Dendritic cell treated with granulocyte-macrophage colony-stimulating factor and Interleukin-4, amounts not matched to agents 40 ng/mL and 50 ng/mL, for 4 days (primary cell): ENCODE results near the gene OR2Y1.
"Not testable (repeated sequence)": the region's sequence is repeated elsewhere in the genome, so short reads cannot be mapped to it uniquely, and the experiment has no call there.

Source experiments
- H3K27ac Mint-ChIP-seq: one replicate; pipeline ENCODE4 v1.8.0; 2022; ENCODE audit warnings: mild to moderate bottlenecking, mixed read lengths
- H3K27me3 Mint-ChIP-seq: one replicate; pipeline ENCODE4 v1.8.0; 2022; ENCODE audit warnings: mild to moderate bottlenecking, mixed read lengths
- H3K36me3 Mint-ChIP-seq: one replicate; pipeline ENCODE4 v1.8.0; 2022; ENCODE audit warnings: low read depth, mixed read lengths
- H3K4me1 Mint-ChIP-seq: one replicate; pipeline ENCODE4 v1.8.0; 2022; ENCODE audit warnings: low read depth, mixed read lengths
- H3K4me3 Mint-ChIP-seq: one replicate; pipeline ENCODE4 v1.8.0; 2022; ENCODE audit warnings: mild to moderate bottlenecking, moderate library complexity, mixed read lengths
- H3K9me3 Mint-ChIP-seq: one replicate; pipeline ENCODE4 v1.8.0; 2022; ENCODE audit warnings: mixed read lengths
- intact Hi-C: fragments of 100-400 bp; cut with micrococcal nuclease; formaldehyde crosslinking; loops from one replicate; pipeline ENCODE4 v1.15.0; 2022

Gene OR2Y1

DNA sequence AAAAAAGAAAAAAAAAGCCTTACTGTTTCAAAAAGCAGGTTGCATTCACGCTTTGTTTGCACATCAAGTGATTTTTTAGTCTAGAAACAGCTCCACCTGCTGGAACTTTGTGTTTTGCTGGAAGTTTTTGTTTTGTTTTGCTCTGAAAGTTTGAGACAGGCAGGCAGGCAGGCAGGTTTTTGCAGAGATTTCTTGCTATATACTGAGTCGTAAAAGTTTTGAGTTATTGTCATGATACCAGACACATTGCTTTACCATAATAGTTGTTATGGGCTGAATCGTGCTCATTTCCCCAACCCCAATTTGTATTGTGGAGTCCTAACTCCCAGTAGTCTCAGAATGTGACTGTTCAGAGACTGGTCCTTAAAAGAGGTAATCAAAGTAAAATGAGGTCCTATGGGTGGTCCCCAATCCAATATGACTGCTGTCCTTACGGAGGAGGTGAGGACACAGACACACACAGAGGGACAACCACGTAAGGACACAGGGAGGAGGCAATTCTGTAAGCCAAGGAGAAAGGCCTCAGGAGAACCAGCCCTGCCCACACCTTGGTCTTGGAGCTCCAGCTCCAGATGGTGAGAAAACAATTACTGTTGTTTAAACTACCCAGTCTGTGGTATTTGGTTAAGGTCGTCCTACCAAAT lies 20.9 kb downstream of the OR2Y1 start:
- Mint-ChIP-seq H3K27ac (no peak overlapping the region), H3K4me3 (no peak overlapping the region), H3K9me3 (no peaks in the 10 kb centered on the region), H3K27me3 (peaks cover 16% of the 10 kb centered on the region), H3K36me3 (no peaks in the 10 kb centered on the region), H3K4me1 (no peaks in the 10 kb centered on the region)
- intact Hi-C loops, result no loop called here

DNA sequence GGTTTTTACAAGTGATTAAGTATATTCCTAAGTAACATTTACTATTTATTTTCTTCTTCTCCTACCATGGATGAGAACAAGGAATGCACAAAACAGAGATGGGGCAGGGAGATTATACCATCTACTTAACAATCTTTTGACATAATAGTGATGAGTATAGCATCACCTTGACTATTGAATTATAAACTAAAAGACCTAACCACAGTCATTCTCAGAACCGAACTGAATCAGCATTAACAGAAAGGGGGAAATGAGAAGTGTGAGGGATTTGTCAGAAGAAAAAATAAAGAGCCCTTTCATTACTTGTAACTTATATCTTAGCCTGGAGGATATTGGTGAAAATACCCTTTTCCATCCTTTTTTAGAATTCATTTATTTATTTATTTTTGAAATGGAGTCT lies 21.9 kb downstream of the OR2Y1 start:
- no peak overlapping the region for H3K4me3 Mint-ChIP-seq
- no peak overlapping the region for H3K27ac Mint-ChIP-seq
- H3K27me3 Mint-ChIP-seq, result peaks cover 22% of the 10 kb centered on the region
- no peaks in the 10 kb centered on the region for H3K36me3 Mint-ChIP-seq
- H3K4me1 Mint-ChIP-seq, result no peaks in the 10 kb centered on the region
- H3K9me3 Mint-ChIP-seq, result no peaks in the 10 kb centered on the region
- intact Hi-C loops, result no loop called here

DNA sequence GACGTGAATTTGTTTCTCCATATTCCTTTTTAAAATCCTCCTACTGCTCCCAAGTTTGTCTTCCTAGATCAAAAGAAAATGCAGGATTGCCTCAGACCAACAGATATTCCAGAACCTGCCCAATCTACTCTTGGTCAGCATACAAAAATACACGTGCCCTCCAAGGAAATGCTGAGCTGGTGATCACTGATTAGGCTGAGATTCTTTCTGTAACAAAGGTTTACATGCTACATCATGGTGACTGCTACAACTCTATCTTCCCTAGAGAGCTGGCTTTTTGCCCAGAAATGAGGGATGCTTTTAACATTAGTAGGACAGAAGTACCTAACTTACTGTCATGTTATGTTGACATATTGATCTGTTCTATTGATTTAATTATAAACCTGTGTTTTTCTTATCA lies 35.5 kb downstream of the OR2Y1 start:
- Mint-ChIP-seq H3K36me3 (no peaks in the 10 kb centered on the region), H3K27me3 (peaks cover 12% of the 10 kb centered on the region), H3K4me1 (no peaks in the 10 kb centered on the region), H3K27ac (no peak overlapping the region), H3K9me3 (peaks cover 10% of the 10 kb centered on the region), H3K4me3 (no peak overlapping the region)
- intact Hi-C loops, result no loop called here

DNA sequence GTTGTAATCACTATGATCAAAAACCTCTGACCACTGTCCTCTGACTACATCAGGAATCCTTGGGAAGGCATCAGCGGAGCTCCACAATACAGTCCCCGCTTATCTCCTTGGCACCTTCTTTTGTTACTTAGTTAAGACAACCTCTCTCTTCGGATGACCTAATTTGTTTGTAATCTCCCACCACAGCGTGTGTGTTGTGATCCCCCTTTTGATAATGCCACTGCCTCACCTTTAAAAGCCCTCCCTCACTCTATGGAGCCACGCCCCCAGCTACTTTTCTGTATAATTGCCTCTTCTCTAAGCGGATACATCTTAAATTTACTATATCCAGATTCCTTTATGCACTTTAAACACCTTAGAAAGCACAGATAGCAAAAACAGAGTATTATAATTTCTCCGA lies 35.9 kb downstream of the OR2Y1 start:
- Mint-ChIP-seq H3K27me3 (peaks cover 12% of the 10 kb centered on the region), H3K36me3 (no peaks in the 10 kb centered on the region), H3K4me3 (no peak overlapping the region), H3K27ac (no peak overlapping the region), H3K9me3 (peaks cover 10% of the 10 kb centered on the region), H3K4me1 (no peaks in the 10 kb centered on the region)
- intact Hi-C loops, result no loop called here

DNA sequence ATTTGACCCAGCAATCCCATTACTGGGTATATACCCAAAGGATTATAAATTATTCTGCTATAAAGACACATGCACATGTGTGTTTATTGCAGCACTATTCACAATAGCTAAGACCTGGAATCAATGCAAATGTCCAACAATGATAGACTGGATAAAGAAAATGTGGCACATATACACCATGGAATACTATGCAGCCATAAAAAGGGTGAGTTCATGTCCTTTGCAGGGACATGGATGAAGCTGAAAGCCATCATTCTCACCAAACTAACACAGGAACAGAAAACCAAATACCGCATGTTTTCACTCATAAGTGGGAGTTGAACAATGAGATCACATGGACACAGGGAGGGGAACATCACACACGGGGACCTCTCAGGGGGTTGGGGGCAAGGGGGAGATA lies 36.5 kb downstream of the OR2Y1 start:
- H3K27ac Mint-ChIP-seq, H3K4me3 Mint-ChIP-seq, H3K36me3 Mint-ChIP-seq, intact Hi-C loops, H3K4me1 Mint-ChIP-seq, H3K27me3 Mint-ChIP-seq: not testable (repeated sequence)
- peaks cover 10% of the 10 kb centered on the region for H3K9me3 Mint-ChIP-seq

DNA sequence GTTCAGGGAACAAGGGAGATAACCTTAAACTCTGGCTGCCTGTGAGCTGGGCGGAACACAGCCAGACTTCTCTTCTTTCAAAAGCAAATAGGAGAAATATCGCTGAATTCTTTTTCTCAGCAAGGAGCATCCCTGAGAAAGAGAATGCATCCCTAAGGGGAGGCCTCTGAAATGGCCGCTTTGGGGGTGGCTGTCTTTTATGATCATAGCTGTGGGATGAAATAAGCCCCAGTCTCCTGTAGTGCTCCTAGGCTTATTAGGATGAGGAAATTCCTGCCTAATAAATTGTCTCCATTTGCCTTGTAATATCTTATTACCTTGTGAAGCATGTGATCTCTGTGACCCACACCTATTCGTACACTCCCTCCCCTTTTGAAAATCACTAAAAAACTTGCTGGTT lies 39.4 kb downstream of the OR2Y1 start:
- H3K36me3 Mint-ChIP-seq, intact Hi-C loops, H3K27ac Mint-ChIP-seq, H3K4me1 Mint-ChIP-seq, H3K27me3 Mint-ChIP-seq, H3K4me3 Mint-ChIP-seq: not testable (repeated sequence)
- H3K9me3 Mint-ChIP-seq, result peaks cover 10% of the 10 kb centered on the region

DNA sequence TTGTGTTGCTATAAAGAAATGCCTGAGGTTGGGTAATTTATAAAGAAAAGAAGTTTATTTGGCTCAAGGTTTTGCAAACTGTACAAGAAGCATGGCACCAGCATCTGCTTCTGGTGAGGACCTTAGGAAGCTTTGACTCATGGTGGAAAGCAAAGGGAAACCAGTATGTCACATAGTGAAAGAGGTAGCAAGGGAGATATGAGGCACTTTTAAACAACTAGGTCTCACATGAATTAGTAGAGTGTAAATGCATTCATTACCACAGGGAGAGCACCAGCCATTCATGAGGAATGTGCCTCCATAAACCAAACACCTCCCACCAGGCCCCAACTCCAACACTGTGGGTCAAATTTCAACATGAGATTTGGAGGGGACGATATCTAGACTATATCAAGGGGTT lies 40.8 kb downstream of the OR2Y1 start:
- H3K27ac Mint-ChIP-seq, result no peak overlapping the region
- H3K9me3 Mint-ChIP-seq, result peaks cover 10% of the 10 kb centered on the region
- intact Hi-C loops, result no loop called here
- peaks cover 13% of the 10 kb centered on the region for H3K27me3 Mint-ChIP-seq
- H3K36me3 Mint-ChIP-seq, result no peaks in the 10 kb centered on the region
- H3K4me1 Mint-ChIP-seq, result no peaks in the 10 kb centered on the region
- H3K4me3 Mint-ChIP-seq, result no peak overlapping the region

DNA sequence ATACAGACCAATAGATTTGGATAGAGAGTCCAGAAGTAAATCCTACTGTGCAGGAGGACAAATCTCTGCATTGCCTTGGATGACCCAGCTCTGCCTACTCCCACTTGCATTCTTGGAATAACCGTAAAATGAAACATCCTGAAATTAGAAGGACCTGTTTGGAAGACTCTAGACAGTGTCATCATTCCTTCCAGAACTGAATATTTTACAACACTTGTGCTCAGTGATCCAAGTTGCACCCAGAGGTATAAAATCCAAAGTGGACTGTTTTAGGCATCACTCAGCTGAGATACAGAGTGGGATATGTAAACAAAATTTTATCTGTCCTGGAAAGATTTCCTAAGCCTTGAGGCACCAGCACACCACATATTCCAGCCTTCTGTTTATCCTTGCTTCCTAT lies 43.7 kb downstream of the OR2Y1 start:
- H3K4me1 Mint-ChIP-seq, result no peaks in the 10 kb centered on the region
- H3K9me3 Mint-ChIP-seq, result peaks cover 10% of the 10 kb centered on the region
- peaks cover 15% of the 10 kb centered on the region for H3K27me3 Mint-ChIP-seq
- no peaks in the 10 kb centered on the region for H3K36me3 Mint-ChIP-seq
- H3K4me3 Mint-ChIP-seq, result no peak overlapping the region
- no peak overlapping the region for H3K27ac Mint-ChIP-seq
- intact Hi-C loops, result no loop called here

DNA sequence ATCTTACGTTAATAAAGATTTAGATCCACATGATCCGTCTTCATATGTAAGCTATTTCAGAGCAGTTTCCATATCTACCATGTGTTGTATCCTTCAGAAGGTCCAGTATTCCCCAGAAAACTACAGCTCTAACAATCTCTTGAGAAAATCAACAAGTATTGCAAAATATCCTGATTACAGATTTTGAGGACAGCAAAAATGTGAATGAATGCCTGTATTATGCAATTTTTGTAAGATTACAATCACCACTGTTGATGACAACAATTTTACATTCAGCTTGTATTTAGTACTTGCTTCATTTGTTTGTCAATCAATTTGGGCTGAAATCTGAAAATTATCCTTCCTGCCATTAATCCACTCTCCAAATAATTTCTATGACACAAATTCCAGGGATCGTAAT lies 47.4 kb downstream of the OR2Y1 start:
- Mint-ChIP-seq H3K27ac (no peak overlapping the region), H3K4me1 (no peaks in the 10 kb centered on the region)

DNA sequence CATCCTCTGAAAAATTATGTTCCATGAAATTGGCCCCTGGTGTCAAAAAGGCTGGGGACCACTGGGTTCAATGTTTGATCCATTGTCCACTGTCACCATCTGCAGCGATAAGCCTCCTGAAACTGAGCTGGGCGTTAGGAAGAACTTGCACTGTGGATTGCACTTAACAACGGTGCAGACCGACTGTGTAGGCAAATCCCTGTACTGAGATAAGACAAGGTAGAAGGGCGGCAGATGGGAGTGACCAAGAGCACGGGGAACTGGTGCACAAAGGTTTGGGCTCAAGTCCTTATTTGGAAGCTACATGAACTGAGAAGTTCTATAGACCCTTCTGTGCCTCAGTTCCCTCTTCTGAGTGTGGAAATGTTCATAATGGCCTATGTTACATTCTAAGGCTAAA lies 48.8 kb downstream of the OR2Y1 start:
- intact Hi-C loops, result no loop called here
- Mint-ChIP-seq H3K4me3 (no peak overlapping the region), H3K4me1 (no peaks in the 10 kb centered on the region), H3K36me3 (no peaks in the 10 kb centered on the region), H3K27me3 (peaks cover 21% of the 10 kb centered on the region), H3K9me3 (no peaks in the 10 kb centered on the region), H3K27ac (no peak overlapping the region)

More for the DNA sequence above, 47.4 kb downstream of the OR2Y1 start:
- intact Hi-C loops, result no loop called here
- Mint-ChIP-seq H3K4me3 (no peak overlapping the region), H3K27me3 (peaks cover 19% of the 10 kb centered on the region), H3K9me3 (no peaks in the 10 kb centered on the region), H3K36me3 (no peaks in the 10 kb centered on the region)

DNA sequence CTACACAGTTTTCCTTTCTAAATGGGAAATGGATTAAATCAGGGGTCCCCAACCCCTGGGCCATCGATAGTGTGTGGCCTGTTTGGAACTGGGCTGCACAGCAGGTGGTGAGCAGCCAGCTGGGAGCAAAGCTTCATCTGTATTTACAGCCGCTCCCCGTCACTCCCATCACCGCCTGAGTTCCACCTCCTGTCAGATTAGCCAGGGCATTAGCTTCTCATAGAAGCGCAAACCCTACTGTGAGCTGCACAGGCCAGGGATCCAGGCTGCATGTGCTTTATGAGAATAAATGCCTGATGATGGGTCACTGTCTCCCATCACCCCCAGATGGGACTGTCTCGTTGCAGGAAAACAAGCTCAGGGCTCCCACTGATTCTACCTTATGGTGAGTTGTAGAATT lies 49.3 kb downstream of the OR2Y1 start:
- H3K9me3 Mint-ChIP-seq, result no peaks in the 10 kb centered on the region
- H3K27ac Mint-ChIP-seq, result no peak overlapping the region
- H3K4me1 Mint-ChIP-seq, result no peaks in the 10 kb centered on the region
- H3K4me3 Mint-ChIP-seq, result no peak overlapping the region
- no peaks in the 10 kb centered on the region for H3K36me3 Mint-ChIP-seq
- peaks cover 23% of the 10 kb centered on the region for H3K27me3 Mint-ChIP-seq
- intact Hi-C loops, result no loop called here

DNA sequence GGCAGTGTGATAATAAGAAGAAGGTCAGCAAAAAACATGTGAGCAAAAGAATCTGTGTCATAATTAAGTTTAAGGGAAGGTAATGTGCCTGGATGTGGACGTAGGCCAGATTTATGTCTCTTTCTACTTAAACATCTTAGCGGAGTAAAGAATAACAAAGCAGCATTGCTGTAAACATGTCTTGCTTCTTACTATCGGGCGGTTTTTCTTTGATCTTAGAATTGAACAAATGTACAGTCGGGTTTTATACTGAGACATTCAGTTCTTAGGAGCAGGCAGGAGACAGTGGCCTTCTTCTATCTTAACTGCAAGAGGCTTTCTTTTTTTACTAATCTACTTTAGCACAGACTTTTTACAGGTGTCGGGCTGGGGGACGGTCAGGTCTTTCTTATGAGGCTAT lies 50.1 kb downstream of the OR2Y1 start:
- Mint-ChIP-seq H3K27ac (no peak overlapping the region), H3K4me3 (no peak overlapping the region)
- intact Hi-C loops, result no loop called here

More for the DNA sequence above, 50.1 kb downstream of the OR2Y1 start:
- Mint-ChIP-seq H3K27me3 (peaks cover 25% of the 10 kb centered on the region), H3K9me3 (no peaks in the 10 kb centered on the region), H3K36me3 (no peaks in the 10 kb centered on the region), H3K4me1 (no peaks in the 10 kb centered on the region)
